Hepatic stellate cell (primary cell): ENCODE data around the gene TSNAX.

Experiments used
- DNase-seq: peaks from one replicate; pipeline ENCODE4 v3.0.0; 2011; ENCODE audit warnings: low spot score

TSNAX gene

GRCh38 chr1:231601824-231602672 is 73.6 kb downstream of the TSNAX start:
- DNase-seq, result no peak

DNA sequence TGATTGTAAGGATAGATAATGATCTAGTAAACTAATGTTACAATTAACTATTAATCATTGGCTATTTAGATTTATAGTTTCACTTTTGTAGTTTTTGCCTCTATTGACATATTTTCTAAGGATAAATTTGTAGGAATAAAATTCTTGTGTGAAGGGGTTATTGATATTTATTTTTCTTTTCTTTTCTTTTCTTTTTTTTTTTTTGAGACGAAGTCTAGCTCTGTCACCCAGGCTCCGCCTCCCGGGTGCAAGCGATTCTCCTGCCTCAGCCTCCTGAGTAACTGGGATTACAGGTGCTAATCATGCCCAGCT is 74.2 kb downstream of the TSNAX start:
- no peak for DNase-seq

GRCh38 chr1:231603598-231604275 is 75.3 kb downstream of the TSNAX start:
- DNase-seq, result no peak

DNA sequence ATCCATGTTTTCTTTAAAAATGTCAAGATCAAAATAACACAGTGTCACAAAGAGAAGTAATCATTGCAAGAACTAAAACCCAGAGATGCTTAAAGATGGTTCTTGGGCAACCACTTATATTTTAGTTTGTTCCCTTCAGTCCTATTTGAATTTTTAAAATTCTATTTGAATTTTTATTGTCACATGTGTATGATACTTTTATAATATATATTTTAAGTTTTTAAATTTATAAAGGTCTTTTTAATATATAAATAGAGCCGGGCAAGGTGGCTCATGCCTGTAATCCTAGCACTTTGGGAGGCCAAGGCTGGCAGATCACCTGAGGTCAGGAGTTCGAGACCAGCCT is 75.8 kb downstream of the TSNAX start:
- no peak for DNase-seq

DNA sequence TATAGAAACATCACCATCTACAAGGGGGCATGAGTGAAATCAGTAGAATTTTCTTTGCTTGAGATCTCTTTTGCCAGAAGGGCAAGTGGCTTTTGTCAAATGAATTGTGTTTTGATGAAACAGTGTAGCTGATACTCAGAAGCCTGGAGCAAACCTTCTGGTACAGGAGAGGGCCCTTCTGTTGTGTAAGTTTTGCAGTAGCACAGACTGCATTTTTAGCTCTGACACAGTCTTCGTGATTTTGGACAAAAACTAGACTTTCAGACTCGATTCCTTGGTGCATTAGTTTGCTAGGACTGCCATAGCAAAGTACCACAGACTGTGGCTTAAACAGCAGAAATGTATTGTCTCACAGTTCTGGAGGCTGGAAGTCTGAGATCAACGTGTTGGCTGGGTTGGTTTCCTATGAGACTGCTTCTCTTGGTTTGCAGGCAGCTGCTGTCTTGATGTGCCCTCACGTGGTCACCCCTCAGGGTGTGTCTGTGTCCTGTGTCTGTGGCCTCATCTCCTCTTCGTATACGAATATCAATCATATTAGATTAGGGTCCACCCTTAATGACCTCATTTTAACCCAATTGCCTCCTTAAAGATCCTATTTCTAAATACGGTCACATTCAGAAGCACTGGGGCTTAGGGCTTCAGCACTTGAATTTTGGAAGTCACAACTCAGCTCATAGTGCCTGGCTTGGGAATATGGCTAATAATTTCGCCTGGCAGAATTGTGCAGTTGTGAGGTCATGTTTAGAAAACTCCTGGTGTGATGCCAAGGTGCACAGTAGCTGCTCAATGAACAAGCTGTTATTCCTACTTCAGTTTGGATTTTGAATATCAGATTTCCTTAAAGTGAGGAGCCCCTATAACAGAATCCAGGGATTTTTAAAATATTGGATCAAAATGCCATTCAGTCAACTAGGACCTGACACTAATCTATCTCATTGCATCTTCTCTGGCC is 77.0 kb downstream of the TSNAX start:
- DNase-seq, result no peak

GRCh38 chr1:231606712-231607111 is 78.2 kb downstream of the TSNAX start:
- no peak for DNase-seq

DNA sequence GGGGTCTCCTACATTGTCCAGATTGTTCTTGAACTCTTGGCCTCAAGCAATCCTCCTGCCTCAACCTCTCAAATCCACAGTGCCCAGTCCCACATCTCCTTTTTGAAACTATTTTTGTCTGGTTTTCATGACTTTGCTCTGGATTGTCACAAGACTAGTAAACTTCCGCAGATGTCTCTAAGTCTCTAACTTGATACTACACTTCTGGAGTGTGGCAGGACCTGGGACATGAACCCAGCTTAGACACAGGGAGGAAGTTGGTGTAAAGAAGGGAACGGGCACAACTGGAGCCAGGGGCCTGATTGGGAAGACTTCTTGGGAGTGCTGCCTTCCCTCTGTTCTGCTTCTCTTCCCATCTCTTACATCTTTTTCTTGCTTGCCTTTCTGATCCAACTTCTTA is 81.9 kb downstream of the TSNAX start:
- DNase-seq, result no peak

GRCh38 chr1:231611111-231611510 is 82.6 kb downstream of the TSNAX start:
- DNase-seq, result no peak

DNA sequence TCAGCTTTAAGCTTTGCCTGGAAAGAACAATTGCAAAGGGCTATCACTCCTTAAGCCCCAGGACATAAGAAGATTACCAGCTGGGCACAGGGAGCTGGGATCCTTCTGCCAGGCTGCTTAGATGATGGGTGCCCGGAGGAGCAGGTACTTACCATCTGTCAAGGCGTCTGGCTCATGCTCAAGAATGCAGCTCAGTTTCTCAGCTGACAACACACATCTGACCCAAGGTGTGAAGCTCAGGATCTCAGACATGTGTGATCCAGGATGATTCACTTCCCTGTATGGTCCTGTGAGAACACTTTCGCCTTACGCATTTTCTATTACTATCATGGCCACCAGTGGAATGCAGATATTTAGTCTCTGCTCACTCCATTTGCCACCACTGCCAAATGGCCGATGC is 83.4 kb downstream of the TSNAX start:
- no peak for DNase-seq

GRCh38 chr1:231612393-231613089 is 84.1 kb downstream of the TSNAX start:
- DNase-seq, result no peak

- no peak for DNase-seq
These were observed 85.2 kb downstream of the TSNAX start for GRCh38 chr1:231613419-231614349.
